Keratinocyte (primary cell): ENCODE results near the gene SMYD5. TPM values are rescaled to one million over a fixed set of nuclear protein-coding genes. Genes with fewer than 3 reads are reported as not detected.

Source experiments
- DNase-seq: peaks from one replicate; pipeline ENCODE4 v3.0.0-alpha.2; 2011; ENCODE audit warnings: low read depth, missing footprints, low spot score
- FAIRE-seq: peaks from 2 replicates; lab custom pipeline; 2011; peaks lifted over from hg19 to GRCh38; lab: Jason Lieb, UNC
- H2AFZ ChIP-seq: 2 replicates; pipeline ENCODE4 v1.6.0; 2012; ENCODE audit warnings: low read length, control low read depth, inconsistent platforms; ENCODE audit not compliant: control insufficient read depth
- H3K27ac ChIP-seq: 2 replicates; pipeline ENCODE4 v1.5.1; 2011; ENCODE audit warnings: low read length; ENCODE audit not compliant: control insufficient read depth, insufficient read depth
- H3K27me3 ChIP-seq: 3 replicates; pipeline ENCODE4 v1.6.0; 2011; ENCODE audit warnings: low read length; ENCODE audit not compliant: control insufficient read depth, insufficient read depth; ENCODE audit errors: extremely low read depth
- H3K36me3 ChIP-seq, 2 experiments: 2 replicates in 1 of 2; 3 replicates in 1 of 2; pipeline ENCODE4 v1.5.1; 2011; ENCODE audit warnings: low read length in 2 of 2, mild to moderate bottlenecking in 1 of 2; ENCODE audit not compliant: control insufficient read depth in 2 of 2, insufficient read depth in 2 of 2; ENCODE audit errors: extremely low read depth in 1 of 2
- H3K4me1 ChIP-seq: 3 replicates; pipeline ENCODE4 v1.5.1; 2011; ENCODE audit warnings: low read length; ENCODE audit not compliant: control insufficient read depth, insufficient read depth; ENCODE audit errors: extremely low read depth
- H3K4me2 ChIP-seq: 3 replicates; pipeline ENCODE4 v1.6.0; 2011; ENCODE audit warnings: low read depth, low read length; ENCODE audit not compliant: control insufficient read depth, insufficient read depth; ENCODE audit errors: extremely low read depth
- H3K4me3 ChIP-seq, 3 experiments: fragments of 200-600 bp in 1 of 3; sonication (generic) in 1 of 3; 2 replicates in 2 of 3; 3 replicates in 1 of 3; pipeline ENCODE4 v1.5.1; 2011 to 2016; ENCODE audit warnings: low read length in 3 of 3, mild to moderate bottlenecking in 3 of 3, control low read depth in 2 of 3, inconsistent platforms in 1 of 3, low read depth in 1 of 3, mixed read lengths in 1 of 3, mixed run types in 1 of 3, moderate library complexity in 1 of 3; ENCODE audit not compliant: control insufficient read depth in 2 of 3, insufficient read depth in 2 of 3; ENCODE audit errors: extremely low read depth in 1 of 3
- H3K79me2 ChIP-seq: 2 replicates; pipeline ENCODE4 v1.6.0; 2012; ENCODE audit warnings: low read length; ENCODE audit not compliant: control insufficient read depth, insufficient read depth
- H3K9ac ChIP-seq: 3 replicates; pipeline ENCODE4 v1.6.0; 2011; ENCODE audit warnings: low read length; ENCODE audit not compliant: control insufficient read depth, insufficient read depth; ENCODE audit errors: extremely low read depth
- H3K9me1 ChIP-seq: 3 replicates; pipeline ENCODE4 v1.6.0; 2011; ENCODE audit warnings: low read length; ENCODE audit not compliant: control insufficient read depth, insufficient read depth; ENCODE audit errors: extremely low read depth
- H3K9me3 ChIP-seq: 2 replicates; pipeline ENCODE4 v1.5.1; 2012; ENCODE audit warnings: low read depth, low read length; ENCODE audit not compliant: control insufficient read depth
- H4K20me1 ChIP-seq: 3 replicates; pipeline ENCODE4 v1.6.0; 2011; ENCODE audit warnings: low read length; ENCODE audit not compliant: control insufficient read depth, insufficient read depth; ENCODE audit errors: extremely low read depth
- EZH2 ChIP-seq: IDR thresholded peaks from one replicate; pipeline ENCODE4 v1.6.1; 2012; ENCODE audit warnings: inconsistent platforms, mild to moderate bottlenecking, low read length, moderate library complexity
- dilution Hi-C: fragments of 300-500 bp; cut with MboI; formaldehyde crosslinking; loops from one replicate; pipeline ENCODE4 v1.7.0; 2020; ENCODE audit warnings: low sequenced_read_pairs; ENCODE audit not compliant: extremely low pct_ligation_motif_present
- polyA plus RNA-seq, 5 experiments: library from polyadenylated mRNA; depleted of rRNA in 3 of 5; stranded (reverse) in 3 of 5; stranded (forward) in 1 of 5; unstranded in 1 of 5; fragments of >200 nt; gene quantifications; 1 replicate in 1 of 5; 2 replicates in 3 of 5; 3 replicates in 1 of 5; pipeline versions ENCODE4 v1.2.1 to v1.2.3, GENCODE V29; 2011 to 2012; ENCODE audit warnings: missing spikeins in 2 of 5, low read depth in 1 of 5, low replicate concordance in 1 of 5
- TF ChIP-seq, protein P1 (sequence below), 3 experiments: IDR thresholded peaks in 1 of 3; conservative IDR thresholded peaks in 1 of 3; optimal IDR thresholded peaks in 1 of 3; 2 replicates in 2 of 3; 3 replicates in 1 of 3; pipeline versions ENCODE3 to v1.5.1; 2011; ENCODE audit warnings: low read length in 3 of 3, mild to moderate bottlenecking in 3 of 3, moderate library complexity in 2 of 3, control low read depth in 1 of 3, inconsistent platforms in 1 of 3; ENCODE audit not compliant: insufficient read depth in 2 of 3; ENCODE audit errors: extremely low read depth in 1 of 3

The SMYD5 gene
- polyA plus RNA-seq, 1 donor (not counting 4 experiments of a cell fraction or from before 2014, with no cell fraction given), result 18.6 TPM

DNA sequence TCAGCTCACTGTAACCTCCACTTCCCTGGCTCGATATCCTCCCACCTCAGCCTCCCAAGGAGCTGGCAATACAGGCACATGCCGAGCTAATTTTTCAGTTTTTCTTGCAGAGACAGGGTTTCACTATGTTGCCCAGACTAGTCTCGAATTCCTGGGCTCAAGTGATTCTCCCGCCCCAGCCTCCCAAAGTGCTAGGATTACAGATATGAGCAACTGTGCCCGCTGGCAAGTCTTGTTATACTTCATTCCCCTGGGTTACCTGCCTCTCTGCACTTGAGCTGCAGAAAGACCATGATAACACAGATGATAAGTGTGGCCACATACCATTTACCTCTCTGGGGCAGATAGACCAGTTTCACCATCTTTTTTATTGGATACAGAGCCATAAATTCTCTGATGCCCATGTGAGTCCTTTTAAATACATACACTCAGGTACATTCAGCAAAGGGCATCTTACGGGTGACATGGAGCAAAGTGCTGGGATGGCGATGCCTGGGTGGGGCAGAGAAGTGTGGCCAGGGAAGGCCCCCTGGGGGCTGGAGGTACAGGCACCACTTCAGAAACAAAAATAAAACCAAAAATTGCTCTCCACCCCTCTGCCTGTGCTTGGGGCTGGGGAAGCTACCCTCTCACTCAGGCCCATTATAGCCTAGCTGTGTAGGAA, 40.4 kb downstream of the SMYD5 start:
- H3K4me2 ChIP-seq, result no peak overlapping the region
- FAIRE-seq, result no peak
- H3K9ac ChIP-seq, result no peak overlapping the region
- H3K9me1 ChIP-seq, result peaks cover 5% of the 10 kb centered on the region
- dilution Hi-C loops, result no loop called here
- H3K36me3 ChIP-seq, result peaks cover 25 to 41% of the 10 kb centered on the region in 2 experiments
- no peak overlapping the region for H3K27ac ChIP-seq
- H3K4me3 ChIP-seq, result no peak overlapping the region
- no peaks in the 10 kb centered on the region for H3K79me2 ChIP-seq
- no peaks in the 10 kb centered on the region for H3K27me3 ChIP-seq
- no peaks in the 10 kb centered on the region for H4K20me1 ChIP-seq
- peaks cover 26% of the 10 kb centered on the region for H3K4me1 ChIP-seq
- TF ChIP-seq, protein P1, sequence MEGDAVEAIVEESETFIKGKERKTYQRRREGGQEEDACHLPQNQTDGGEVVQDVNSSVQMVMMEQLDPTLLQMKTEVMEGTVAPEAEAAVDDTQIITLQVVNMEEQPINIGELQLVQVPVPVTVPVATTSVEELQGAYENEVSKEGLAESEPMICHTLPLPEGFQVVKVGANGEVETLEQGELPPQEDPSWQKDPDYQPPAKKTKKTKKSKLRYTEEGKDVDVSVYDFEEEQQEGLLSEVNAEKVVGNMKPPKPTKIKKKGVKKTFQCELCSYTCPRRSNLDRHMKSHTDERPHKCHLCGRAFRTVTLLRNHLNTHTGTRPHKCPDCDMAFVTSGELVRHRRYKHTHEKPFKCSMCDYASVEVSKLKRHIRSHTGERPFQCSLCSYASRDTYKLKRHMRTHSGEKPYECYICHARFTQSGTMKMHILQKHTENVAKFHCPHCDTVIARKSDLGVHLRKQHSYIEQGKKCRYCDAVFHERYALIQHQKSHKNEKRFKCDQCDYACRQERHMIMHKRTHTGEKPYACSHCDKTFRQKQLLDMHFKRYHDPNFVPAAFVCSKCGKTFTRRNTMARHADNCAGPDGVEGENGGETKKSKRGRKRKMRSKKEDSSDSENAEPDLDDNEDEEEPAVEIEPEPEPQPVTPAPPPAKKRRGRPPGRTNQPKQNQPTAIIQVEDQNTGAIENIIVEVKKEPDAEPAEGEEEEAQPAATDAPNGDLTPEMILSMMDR (optimal IDR thresholded peaks at IDR 0.05 in 1 of 3, IDR thresholded peaks at IDR 0.05 in 1 of 3, conservative IDR thresholded peaks at IDR 0.05 in 1 of 3; ENCODE audit: extremely low read depth in 1 of 3, insufficient read depth in 2 of 3, low read length in 3 of 3), result no peak
- TF ChIP-seq EZH2, result no peak
- H3K9me3 ChIP-seq, result no peaks in the 10 kb centered on the region
- no peak for DNase-seq
- H2AFZ ChIP-seq, result no peak overlapping the region

DNA sequence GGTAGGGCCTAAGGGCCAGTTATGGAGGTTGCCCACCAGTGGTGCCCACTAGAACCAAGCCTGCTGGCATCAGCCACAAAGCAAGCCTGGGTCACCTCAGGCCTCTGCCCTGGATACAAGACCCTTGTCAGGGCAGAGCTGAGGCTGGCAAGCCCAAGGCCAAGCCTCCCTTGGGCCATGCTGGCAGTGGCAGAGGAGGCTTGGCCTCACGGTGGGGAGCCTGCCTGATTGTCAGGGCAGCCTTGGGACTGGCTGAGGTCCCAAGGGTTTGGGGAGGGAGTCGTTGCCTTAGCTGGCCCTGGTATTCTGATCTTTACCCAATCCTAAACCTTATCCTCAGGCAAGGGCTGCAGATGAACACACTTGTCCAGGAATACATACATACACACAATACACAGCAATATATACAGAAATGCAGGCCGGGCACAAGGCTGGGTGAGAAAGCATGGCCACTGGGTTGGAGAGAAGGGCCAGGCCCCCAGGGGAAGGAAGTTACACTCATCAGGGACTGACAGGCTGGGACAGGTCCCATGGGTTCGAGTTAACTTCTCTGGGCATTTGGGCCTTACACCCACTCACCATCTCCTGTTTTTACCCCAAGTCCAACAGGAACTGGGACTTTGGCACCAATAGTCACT, 41.1 kb downstream of the SMYD5 start:
- Histone ChIP-seq H3K9ac (no peak overlapping the region), H2AFZ (no peak overlapping the region), H3K9me1 (peaks cover 5% of the 10 kb centered on the region), H3K4me1 (peaks cover 26% of the 10 kb centered on the region), H3K79me2 (no peaks in the 10 kb centered on the region), H3K4me3 (no peak overlapping the region), H3K27ac (no peak overlapping the region), H3K27me3 (no peaks in the 10 kb centered on the region), H3K36me3 (peaks cover 18 to 36% of the 10 kb centered on the region in 2 experiments), H3K9me3 (no peaks in the 10 kb centered on the region), H4K20me1 (no peaks in the 10 kb centered on the region), H3K4me2 (peak overlapping the region; percentile 11)
- dilution Hi-C loops, result no loop called here
- no peak for TF ChIP-seq EZH2
- TF ChIP-seq, protein P1 (optimal IDR thresholded peaks at IDR 0.05 in 1 of 3, IDR thresholded peaks at IDR 0.05 in 1 of 3, conservative IDR thresholded peaks at IDR 0.05 in 1 of 3; ENCODE audit: extremely low read depth in 1 of 3, insufficient read depth in 2 of 3, low read length in 3 of 3), result no peak
- DNase-seq (no peak), FAIRE-seq (peak; percentile 73)
